ENCODE measurements around the gene ARFRP1. TPM values are rescaled to one million over a fixed set of nuclear protein-coding genes. Genes with fewer than 3 reads are reported as not detected.

Gene ARFRP1
- total RNA-seq, 1 donor from 2014 or later: 45.3 TPM

- Mint-ChIP-seq H3K27ac (no peak overlapping the region), H3K4me1 (no peaks in the 10 kb centered on the region), H3K4me3 (no peak overlapping the region), H3K36me3 (peaks cover 65% of the 10 kb centered on the region), H3K9me3 (peaks cover 31% of the 10 kb centered on the region), H3K27me3 (ENCODE audit: low read depth) (no peaks in the 10 kb centered on the region)
- no peak for TF ChIP-seq CTCF (IDR thresholded peaks at IDR 0.05; ENCODE audit: unreplicated experiment)
- no peak for DNase-seq (ENCODE audit: low spot score in 2 of 2, unreplicated experiment in 2 of 2)
Measured at GRCh38 chr20:63718996-63719395, 11.2 kb upstream of the ARFRP1 start.

- Mint-ChIP-seq H3K4me3 (no peak overlapping the region), H3K27me3 (ENCODE audit: low read depth) (no peaks in the 10 kb centered on the region), H3K9me3 (peaks cover 35% of the 10 kb centered on the region), H3K4me1 (peaks cover 2% of the 10 kb centered on the region), H3K36me3 (peaks cover 69% of the 10 kb centered on the region), H3K27ac (no peak overlapping the region)
- DNase-seq (ENCODE audit: low spot score in 2 of 2, unreplicated experiment in 2 of 2): no peak
- no peak for TF ChIP-seq CTCF (IDR thresholded peaks at IDR 0.05; ENCODE audit: unreplicated experiment)
Measured at GRCh38 chr20:63714858-63715257, 7.1 kb upstream of the ARFRP1 start.

GRCh38 chr20:63712191-63712590 is 4.4 kb upstream of the ARFRP1 start:
- TF ChIP-seq CTCF (IDR thresholded peaks at IDR 0.05; ENCODE audit: unreplicated experiment): no peak
- no peak for DNase-seq (ENCODE audit: low spot score in 2 of 2, unreplicated experiment in 2 of 2)
- no peaks in the 10 kb centered on the region for H3K27me3 Mint-ChIP-seq (ENCODE audit: low read depth)
- peaks cover 54% of the 10 kb centered on the region for H3K36me3 Mint-ChIP-seq
- H3K4me1 Mint-ChIP-seq: peaks cover 8% of the 10 kb centered on the region
- H3K9me3 Mint-ChIP-seq: peaks cover 21% of the 10 kb centered on the region
- H3K4me3 Mint-ChIP-seq: no peak overlapping the region
- no peak overlapping the region for H3K27ac Mint-ChIP-seq

GRCh38 chr20:63711085-63711645 is 3.4 kb upstream of the ARFRP1 start:
- peaks cover 15% of the 10 kb centered on the region for H3K9me3 Mint-ChIP-seq
- H3K4me1 Mint-ChIP-seq: peaks cover 15% of the 10 kb centered on the region
- no peak overlapping the region for H3K27ac Mint-ChIP-seq
- H3K4me3 Mint-ChIP-seq: peak overlapping the region; percentile 55
- H3K36me3 Mint-ChIP-seq: peaks cover 49% of the 10 kb centered on the region
- H3K27me3 Mint-ChIP-seq (ENCODE audit: low read depth): no peaks in the 10 kb centered on the region
- TF ChIP-seq CTCF (IDR thresholded peaks at IDR 0.05; ENCODE audit: unreplicated experiment): no peak
- DNase-seq (ENCODE audit: low spot score in 2 of 2, unreplicated experiment in 2 of 2): no peak

GRCh38 chr20:63709149-63709527 is 1.4 kb upstream of the ARFRP1 start:
- no peak for TF ChIP-seq CTCF (IDR thresholded peaks at IDR 0.05; ENCODE audit: unreplicated experiment)
- DNase-seq (ENCODE audit: low spot score in 2 of 2, unreplicated experiment in 2 of 2): no peak
- Mint-ChIP-seq H3K36me3 (peaks cover 40% of the 10 kb centered on the region), H3K27me3 (ENCODE audit: low read depth) (no peaks in the 10 kb centered on the region), H3K4me3 (peak overlapping the region; percentile 78), H3K27ac (no peak overlapping the region), H3K4me1 (peaks cover 15% of the 10 kb centered on the region), H3K9me3 (peaks cover 6% of the 10 kb centered on the region)

Measured in mesothelial cell of epicardium (in vitro differentiated cells).